IPS DF 19.7 (cell line): ENCODE data around the gene CRTAC1.

Source experiments
- DNase-seq: peaks from one replicate; pipeline ENCODE4 v3.0.0-alpha.2; 2013; ENCODE audit warnings: low read depth, low spot score

The CRTAC1 gene

GRCh38 chr10:98030093-98030821 lies at the start of gene CRTAC1:
Gene CRTAC1, minus strand, starts transcription at chr10:98030621. Its CDS starts 149 bp downstream, at chr10:98030472.
- no peak for DNase-seq

DNA sequence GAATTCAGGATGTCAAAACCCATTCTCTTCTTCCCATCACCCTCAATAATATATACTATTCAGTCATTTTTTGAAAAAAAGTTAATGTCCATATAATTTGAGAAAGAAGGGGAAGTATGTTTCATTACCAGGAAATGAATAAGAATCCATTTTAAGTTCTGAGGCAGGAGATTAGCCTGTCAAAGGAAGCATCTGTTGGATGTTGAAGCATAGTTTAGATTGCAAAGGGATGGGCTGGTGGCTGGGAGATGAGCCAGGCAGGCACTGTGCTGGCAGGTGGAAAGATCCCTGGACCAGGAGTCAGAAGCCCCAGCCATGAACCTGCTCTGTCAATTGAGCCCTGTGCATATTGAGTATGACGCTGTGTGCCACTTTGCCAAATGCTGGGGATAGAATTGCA lies 48.4 kb upstream of the CRTAC1 start:
- no peak for DNase-seq

DNA sequence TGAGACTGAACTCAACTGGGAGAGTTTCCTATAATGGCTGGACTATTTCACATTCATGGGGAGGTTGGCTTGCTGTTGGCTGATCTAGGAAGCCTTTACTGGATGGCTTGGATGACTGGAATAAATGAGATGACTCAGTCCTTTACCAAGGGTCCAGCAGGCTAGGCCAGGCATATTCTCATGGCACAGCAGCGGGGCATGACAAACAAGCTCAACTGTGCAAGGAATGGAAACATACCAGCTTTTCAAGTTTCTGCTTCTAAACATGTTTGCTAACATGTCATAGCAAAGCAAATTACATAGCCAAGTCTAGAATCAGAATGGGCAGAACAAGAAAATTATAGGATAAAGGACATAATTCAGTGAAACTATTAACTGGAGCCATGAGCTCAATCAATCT lies 46.8 kb upstream of the CRTAC1 start:
- no peak for DNase-seq

DNA sequence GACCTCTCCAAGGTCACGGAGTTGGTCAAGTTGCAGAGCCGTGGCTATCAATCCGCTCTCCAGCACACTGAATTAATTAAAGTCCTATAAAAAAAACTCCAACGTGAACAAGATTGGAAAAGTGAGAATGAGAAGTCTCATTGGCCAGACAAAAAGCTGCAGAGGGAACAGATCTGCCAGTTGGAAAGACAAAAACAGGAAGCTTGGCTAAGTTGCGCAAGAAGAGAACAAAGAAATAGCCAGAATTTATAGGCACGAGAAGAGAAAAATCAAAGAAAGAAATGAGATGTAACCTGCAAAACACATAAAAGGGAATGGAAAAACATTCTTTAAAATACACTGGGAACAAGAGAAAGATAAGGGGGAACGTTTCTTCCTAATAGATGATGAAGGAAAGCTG lies 45.7 kb upstream of the CRTAC1 start:
- DNase-seq = no peak

DNA sequence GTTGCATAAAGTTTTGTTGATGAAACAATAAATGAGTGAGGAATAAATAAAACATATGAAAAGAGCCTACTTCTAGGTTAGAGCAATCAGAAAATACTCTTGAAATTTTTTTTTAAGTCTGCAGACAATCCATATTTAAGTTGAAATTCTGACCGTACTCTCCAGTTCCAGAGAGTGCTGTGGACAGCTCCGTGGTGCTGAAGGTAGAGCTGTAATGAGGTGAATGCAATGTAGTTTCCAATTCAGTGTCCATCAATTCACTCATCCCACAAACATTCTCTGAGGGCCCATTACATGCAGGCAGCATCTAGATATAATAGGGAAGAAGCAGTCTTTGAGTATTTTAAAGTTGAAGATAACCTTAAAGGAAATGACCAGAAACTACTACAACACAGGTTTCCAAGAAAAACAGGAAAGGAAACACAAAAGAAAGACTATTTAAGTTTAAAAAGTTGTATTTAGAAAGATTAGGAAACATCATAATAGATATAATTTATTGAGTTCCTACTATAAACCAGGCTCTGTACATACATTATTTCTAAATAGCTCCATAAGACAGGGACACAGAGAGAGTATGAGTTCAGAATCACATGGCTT lies 44.0 kb upstream of the CRTAC1 start:
- no peak for DNase-seq

GRCh38 chr10:98067165-98067564 lies 36.7 kb upstream of the CRTAC1 start:
- DNase-seq = no peak

GRCh38 chr10:98063740-98064027 lies 33.3 kb upstream of the CRTAC1 start:
- DNase-seq = no peak

DNA sequence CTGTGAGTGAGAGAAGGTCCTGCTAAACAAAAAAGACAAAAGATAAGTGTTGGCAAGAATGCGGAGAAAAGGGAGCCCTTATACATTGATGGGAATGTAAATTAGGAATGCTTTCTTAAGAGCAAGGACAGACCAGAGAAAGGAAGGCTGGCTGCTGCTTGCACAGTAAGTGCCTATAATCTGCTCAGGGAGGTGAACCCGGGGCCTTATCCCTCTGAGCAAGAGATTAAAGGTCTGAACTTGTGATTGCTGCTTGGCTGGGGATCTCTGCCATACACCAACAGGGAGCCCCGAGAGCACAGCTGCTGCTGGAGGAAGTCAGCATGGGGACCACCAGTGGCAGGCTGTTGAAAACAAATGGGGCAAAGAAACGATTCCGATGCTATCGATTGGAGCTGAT lies 32.0 kb upstream of the CRTAC1 start:
- no peak for DNase-seq

DNA sequence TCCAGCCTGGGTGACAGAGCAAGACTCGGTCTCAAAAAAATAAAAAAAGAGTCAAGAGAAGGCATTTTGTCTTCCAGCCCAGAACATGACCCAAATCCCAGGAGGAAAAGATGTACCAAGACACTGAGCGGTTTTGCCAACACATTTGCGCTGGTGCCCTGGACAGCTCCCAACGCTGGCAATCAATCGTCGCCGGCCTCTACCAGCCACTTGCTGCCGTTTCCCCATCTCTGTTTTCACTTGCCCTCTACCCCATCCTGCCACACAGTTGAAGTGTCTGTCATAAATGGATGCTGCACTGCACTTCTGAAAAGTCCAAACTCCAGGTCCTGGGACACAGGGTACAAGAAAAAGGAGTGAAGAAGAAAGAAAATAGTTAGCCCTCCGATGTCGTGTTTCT lies 29.7 kb upstream of the CRTAC1 start:
- no peak for DNase-seq

- no peak for DNase-seq
Observed at GRCh38 chr10:98058295-98058694, 27.9 kb upstream of the CRTAC1 start.

- peak; percentile 47 for DNase-seq
Observed at GRCh38 chr10:98055841-98056516, 25.6 kb upstream of the CRTAC1 start.

DNA sequence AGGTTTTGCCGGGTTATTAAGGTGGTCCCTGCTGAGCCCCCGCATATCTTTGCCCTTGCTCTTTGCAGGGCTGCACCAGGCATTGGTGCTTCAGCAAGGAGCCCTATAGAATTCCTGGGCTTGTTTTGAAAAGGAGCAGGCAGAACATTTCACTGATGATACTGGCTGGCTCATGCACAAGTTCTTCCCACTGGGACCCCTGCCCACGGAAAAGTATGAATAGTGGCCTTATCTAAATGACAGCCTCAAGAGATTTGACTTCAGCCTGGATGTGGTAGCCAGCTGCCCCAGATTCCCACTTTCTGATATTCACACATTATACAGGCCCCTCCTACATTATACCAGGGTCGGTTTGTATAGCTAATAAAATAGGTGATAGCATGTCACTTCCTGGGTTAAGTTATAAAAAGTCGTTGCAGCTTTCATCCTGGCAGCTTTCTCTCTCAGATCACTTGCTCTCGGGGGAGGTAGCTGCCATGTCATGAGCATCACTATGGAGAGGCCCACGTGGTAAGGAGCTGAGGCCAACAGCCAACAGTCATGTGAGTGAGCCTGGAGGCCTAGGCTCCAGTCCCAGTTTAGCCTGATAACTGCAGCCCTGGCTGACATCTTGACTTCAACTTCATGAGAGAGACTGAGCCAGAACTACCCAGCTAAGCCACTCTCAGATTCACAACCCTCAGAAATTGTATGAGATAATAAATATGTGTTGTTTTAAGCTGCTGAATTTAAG lies 16.8 kb upstream of the CRTAC1 start:
- DNase-seq = no peak

GRCh38 chr10:98045785-98046389 lies 15.5 kb upstream of the CRTAC1 start:
- DNase-seq = no peak

DNA sequence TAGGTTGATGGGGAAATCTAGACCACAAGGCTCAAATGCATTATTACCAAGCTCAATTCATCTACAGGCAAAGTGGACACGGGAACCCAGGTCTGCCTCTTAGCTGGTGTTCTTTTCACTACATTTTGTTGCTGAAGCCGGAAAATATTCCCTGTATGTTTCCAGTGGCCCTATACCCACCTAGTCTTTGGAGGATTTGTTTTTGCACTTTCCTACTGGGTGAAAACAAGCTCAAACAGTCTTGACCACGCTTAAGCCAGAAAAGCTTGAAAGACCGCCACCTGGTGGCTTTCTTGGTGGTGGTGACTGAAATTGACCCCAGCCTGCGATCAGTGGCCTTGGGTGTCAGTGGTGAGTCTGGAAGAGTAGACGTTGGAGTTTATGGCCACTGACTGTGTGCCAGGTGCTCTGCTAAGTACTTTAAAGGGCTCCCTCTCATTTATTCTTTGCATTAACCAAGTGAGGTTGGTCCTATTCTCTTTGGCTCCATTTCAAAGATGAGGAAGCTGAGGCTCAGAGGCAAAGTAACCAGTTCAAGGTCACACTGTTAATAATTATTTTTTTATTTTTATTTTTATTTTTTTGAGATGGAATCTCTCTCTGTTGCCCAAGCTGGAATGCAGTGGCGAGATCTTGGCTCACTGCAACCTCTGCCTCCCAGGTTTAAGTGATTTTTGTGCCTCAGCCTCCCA lies 11.1 kb upstream of the CRTAC1 start:
- DNase-seq = no peak

DNA sequence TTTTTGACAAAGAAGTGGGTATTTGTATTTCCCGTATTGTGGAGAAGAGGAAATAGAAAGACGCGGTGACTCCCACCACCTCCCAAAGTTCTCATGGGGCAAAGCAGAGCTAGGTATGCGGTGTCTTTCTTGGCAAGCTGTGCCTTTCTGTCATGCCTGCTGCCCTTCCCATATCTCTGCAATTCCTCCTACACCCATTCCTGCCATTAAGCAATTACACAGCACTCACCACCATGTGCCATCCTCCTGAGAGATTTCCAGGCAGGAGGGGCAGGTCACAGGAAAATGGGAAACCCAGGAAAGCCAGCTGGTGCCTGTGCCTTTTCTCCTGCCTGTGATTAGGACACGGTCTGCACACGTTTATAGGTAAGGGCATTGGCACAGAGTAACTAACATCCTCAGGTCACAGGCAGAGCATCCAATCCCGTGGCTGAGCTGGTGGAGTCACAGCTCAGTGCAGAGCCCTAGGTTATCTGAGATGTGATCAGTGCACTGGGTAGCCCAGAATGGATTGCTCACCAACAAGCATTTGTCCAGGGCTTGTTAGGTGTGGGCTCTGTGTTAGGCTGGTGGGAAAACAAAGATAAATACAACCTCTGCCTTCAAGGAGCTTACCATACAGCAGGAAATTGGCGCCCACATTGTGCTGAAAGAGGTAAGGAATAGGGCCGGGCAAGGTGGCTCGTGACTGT lies 9.4 kb upstream of the CRTAC1 start:
- DNase-seq = no peak

DNA sequence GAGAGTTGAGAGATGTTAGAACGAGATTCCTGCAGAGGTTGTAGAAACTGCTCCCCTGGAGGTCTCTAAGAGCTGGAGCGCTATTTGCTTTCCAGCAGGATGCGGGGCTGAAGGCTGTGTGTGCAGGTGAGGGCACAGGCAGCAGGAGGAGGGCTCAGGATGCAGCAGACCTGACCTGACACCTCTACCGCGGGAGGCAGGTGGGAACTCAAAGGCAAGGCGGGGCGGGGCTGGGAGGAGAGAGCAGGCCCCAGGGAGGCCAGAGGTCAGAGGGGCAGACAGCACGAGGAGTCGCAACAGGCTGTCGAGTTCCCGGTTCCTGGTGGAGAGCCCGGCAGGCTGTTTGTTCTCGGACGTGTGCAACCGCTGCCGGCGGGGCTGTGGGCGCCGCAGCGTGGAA lies 7.9 kb upstream of the CRTAC1 start:
- DNase-seq = no peak

DNA sequence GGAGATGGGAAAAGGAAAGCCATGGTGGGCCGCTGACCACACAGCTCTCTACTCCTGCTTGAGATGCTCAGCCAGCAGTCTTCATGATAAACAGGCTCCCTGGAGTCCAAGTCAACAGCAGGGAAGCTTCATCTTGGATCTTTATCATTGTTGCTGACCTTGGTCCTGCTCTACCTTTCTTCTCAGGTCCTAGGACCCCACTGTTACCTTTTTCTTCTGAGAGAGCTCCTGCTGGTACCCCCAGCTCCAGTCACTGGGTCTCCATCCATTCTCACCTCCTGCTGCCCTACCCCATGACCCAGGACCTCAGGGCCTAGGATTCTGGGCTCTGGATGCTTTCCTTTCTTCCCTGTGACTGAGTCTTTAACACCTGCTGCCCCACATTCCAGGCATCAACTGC lies 5.2 kb upstream of the CRTAC1 start:
- no peak for DNase-seq

DNA sequence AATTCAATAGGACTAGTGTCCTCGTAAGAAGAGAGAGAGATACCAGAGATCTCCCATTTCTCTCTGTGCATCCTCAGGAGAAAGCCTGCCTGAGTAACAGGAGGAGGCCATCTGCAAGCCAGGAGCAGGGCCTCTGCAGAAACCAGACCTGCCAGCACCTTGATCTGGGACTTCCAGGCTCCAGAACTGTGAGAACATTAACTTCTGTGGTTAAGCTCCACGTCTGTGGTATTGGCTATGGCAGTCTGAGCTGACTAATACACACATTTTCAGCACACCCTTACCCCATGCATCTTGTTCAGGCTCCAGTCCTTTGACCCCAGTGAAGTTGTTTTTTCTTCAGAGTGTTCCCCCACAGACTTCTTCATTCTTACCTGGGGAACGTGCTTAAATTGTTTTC lies 3.1 kb upstream of the CRTAC1 start:
- DNase-seq = no peak

GRCh38 chr10:98031440-98031839 lies 1.0 kb upstream of the CRTAC1 start:
- no peak for DNase-seq

GRCh38 chr10:98030991-98031431 lies 590 bp upstream of the CRTAC1 start:
- no peak for DNase-seq
